NCI-H2107 treated with DMSO at 0.1 percent for 48 hours (cell line): ENCODE data around the gene ENOX1.

Source experiments
- DNase-seq: peaks from one replicate; lab custom pipeline; 2025; ENCODE audit not compliant: unreplicated experiment; lab: John Stamatoyannopoulos, UW

Gene ENOX1

DNA sequence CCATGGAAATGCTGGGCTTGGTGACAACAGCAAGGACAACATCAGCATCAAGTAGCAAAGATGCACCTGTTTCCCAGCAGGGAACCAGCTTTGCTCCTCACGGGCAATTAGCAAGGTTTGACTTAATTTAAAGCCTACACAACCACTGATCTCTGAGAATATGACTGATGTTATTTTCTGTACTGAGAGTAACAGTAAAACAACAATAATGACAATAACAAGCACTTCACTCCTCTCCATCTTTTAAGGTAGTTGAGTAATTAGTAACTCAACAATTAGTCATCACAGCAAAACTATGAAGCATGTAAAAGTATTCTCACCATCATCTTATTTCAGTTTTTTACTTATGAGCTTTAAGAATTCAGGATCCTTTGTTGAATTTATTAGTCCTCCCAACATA lies 37.3 kb downstream of the ENOX1 start:
- no peak for DNase-seq

DNA sequence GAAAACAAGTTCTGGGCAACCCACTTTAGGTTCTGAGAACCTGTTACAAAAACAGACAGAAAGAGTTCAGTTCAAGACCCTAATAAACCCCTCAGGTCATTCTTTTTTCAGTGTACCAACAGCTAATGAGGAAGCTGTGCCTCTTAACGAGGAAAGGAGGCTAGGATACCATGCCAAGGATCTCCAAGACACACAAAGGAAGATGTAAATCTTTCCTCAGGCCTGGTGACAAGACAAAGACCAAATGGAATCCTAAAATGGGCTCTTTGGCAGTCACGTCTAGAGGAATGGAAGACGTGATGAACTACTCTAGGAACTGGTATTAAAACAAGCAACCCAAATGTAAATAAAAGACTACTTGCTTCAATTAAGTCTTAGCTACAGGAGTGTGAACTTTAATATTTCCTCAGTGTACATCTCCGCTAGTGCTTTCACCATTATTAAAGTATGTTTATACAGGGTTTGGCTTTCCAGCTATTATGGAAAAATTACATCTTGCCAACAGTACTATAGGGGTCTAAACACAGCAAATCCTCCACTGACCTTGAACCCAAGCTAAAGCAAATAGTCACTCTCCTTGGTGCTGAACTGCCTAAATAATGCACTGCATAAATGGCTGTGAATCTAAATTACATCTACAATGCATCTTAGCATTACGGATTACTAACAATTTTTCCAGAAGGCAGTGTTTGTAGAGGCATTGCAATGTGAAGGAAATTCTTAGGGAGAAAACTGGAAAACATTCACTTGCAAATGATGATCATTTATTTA lies 42.3 kb downstream of the ENOX1 start:
- no peak for DNase-seq

DNA sequence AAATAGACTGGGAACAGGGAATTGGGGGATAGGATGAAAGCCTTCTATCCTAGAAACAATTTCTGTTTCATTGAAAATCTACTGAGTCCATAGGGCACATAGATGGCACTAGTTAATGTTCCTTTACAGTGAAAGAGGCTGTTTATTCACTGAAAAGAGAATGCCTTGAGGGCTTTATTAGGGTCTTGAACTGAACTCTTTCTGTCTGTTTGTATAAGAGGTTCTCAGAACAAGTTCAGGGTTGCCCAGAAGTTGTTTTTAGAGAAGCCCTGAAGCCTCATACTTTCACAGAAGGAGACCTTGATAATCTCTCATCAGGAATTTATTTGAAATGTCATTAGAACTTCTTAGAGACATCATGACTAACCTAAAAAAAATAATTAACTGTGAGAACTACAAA lies 43.9 kb downstream of the ENOX1 start:
- DNase-seq: no peak

DNA sequence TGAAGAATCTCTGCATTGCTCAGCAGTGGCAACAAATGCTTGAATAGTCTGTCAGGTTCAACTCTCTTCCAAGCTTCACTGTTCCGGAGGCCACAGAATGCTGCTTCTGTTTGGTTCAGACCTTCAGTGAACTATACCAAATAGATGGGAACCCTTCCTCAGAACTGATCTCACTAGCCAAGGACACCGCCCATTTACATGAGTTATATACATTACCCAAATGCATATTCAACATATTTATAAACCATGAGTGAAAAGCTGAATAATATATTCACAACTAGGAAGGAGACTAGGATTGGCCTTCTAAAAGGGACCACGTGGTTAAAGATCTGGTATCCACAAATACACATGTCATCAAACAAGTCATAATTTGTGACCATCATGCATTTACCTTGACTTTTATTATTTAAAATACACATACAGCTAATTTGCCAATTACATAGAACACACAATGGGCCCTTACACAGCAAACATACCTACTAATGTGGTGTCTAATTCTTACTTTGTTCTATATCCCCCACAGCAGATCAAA lies 49.3 kb downstream of the ENOX1 start:
- DNase-seq: no peak

DNA sequence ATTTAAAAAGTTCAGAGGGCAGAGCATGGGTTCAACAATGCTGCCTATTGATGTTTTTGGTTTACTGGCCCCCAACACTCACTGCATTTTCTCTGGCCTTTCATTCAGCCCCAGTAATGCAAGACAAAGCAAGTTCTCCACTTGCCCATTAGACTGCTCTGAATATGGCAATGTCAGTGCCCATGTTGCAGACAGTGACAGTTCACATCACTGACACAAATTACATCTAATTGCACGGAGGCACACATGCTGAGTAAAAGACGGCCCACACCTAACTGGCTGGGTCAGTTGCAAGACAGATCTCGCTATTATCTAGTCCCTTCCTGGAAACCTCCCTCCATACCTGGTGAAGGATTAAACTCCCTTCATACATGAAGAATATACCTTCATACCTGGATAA lies 54.0 kb downstream of the ENOX1 start:
- DNase-seq: no peak

DNA sequence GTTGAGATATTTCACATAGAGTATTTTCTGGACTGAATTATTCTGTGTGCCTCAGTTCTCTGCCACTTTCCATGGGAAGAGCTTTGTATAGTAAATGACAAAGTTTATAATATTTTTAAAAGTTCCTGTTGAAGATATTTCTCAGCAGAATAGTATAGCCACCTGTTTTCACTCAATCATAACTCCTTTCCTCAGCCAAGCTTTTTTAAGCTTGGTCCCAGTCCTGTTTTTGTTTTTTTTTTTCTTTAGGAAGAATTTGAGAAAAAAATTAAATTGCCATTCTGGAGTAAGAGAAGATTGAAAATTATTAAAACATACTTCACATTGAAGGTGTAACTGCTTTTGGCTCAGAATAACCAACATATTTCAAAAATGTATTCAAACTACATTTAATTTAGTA lies 55.5 kb downstream of the ENOX1 start:
- DNase-seq: no peak

GRCh38 chr13:43730642-43731041 lies 56.1 kb downstream of the ENOX1 start:
- no peak for DNase-seq

DNA sequence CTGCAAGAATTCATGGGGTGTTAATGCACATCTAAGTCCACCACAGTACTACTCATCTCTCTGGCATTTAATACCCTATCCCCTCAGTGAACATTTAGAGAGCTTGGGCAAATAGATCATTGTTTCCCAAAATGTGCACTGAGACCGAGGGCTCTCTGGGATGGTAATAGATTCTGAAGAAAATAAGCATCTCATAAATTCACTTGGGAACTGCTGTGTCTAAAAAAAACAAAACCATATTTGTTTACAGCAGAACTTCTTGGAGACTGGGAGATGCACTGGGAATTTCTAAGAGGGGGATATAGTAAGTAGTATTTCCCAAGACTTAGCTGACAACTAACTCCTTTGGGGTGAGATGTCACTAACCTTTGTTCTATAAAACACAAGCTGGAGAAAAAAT lies 58.4 kb downstream of the ENOX1 start:
- no peak for DNase-seq

DNA sequence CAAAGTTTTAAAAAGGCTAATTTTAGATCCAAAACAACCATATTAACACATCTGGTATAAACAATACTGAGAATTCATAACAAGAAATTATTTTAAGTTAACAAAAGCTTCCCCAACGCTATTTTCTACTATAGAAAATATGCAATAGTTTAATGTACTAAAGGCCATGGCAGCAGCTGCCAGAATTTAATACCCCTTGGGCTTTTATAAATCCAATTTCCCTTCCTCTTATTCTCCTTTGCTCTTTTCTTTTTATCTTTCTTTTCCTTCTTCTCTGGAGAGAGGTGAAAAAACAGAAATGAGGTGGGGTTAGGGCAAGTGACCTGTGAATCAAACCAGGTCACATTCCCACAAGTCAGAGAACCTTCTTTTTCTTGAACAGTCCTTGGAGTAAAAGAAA lies 58.9 kb downstream of the ENOX1 start:
- no peak for DNase-seq

- no peak for DNase-seq
Observed at GRCh38 chr13:43725460-43725859, 61.3 kb downstream of the ENOX1 start.

GRCh38 chr13:43720780-43721397 lies 65.9 kb downstream of the ENOX1 start:
- DNase-seq: no peak

GRCh38 chr13:43698758-43699157 lies 88.0 kb downstream of the ENOX1 start:
- no peak for DNase-seq

- no peak for DNase-seq
Observed at GRCh38 chr13:43698009-43698408, 88.8 kb downstream of the ENOX1 start.

GRCh38 chr13:43697323-43697722 lies 89.4 kb downstream of the ENOX1 start:
- DNase-seq: no peak

DNA sequence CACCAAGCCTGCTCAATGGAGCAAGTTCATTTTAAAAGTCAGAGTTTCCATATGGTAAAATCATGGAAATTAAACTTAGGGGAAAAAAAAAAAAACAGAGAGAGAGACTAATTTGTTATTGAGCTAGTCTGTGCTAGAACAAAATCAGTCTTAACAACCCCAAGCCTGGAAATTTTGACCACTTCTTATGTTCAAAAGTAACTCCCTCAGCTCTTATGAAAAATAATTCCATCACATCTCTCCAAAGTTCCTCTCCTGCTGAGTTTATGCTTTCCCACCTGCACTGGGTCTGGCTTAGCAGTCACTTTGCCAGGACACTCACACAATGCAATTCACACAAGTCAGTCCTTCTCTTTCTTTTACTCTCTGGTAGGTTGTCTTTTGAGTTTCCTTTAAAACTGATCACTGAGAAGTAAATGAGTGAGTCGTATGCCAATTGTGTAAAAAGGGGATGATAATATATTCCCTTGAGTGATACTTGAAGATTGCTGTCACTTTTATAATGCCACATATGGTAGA lies 92.6 kb downstream of the ENOX1 start:
- no peak for DNase-seq

GRCh38 chr13:43693639-43694038 lies 93.1 kb downstream of the ENOX1 start:
- DNase-seq: no peak

DNA sequence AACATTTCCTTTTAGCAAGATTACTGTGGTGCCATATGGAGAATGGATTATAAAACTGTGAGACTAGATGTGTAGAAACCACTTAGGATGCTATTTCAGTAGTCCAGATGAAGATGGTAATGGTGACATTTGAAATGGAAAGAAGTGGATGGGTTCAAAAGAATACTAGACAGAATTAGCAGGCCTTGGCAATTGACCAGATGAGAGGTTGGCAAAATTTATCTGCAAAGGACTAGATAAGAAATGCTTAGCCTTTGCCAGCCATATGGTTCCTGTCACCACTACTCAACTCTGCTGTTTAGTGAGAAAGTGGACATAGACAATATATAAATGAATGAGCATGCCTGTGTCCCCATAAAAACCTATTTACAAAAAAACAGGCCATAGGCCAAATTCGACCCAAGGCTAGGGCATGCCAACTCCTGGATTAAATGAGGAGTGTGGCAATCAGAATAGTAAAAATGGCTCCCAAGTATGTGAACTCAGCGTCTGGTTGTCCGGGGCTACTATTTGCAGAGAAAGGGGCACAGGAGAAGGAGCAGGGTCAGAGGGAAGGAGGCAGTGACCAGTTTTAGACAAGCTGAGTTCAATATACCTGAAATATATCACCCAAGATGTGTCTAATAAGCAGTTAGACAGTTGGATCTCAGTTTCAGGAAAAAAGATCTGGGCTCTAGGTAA lies 98.4 kb downstream of the ENOX1 start:
- no peak for DNase-seq

DNA sequence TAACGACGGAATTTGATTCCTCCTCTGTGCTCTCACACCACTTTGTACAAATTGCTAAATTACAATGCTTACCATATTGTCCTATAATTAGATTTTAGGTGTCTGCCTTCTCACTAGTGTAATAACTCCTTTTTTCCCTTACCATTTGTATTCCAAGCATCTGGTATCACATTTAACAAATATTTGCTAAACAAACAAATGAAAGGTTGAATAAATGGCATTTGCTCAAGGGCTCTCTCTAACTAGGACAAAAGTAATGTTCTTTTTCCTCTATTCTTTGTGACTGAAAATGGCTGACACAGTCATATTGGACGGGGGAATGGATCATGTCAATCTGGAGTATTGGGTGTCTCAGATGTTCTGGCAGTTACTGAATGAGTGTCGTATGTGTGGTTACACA lies 99.7 kb downstream of the ENOX1 start:
- peak; percentile 1 for DNase-seq

DNA sequence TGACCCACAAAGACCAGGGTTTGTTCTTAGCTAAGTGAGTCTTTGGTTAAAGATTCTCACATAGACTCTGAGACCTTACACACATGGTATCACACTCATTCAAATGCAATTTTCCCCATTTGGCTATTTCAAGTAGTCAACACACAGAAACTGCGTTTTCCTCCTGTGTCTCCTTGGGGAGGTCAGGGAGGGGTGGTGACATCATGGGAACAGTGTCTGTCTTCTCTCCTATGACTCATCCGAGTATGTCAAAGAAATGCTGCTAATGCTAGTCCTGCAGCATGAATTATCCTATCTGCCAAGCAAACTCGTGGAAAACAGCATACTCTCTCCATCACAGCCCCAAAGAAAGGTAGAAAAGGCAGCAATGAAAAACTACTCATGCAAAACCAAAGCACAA lies 100.2 kb downstream of the ENOX1 start:
- no peak for DNase-seq

DNA sequence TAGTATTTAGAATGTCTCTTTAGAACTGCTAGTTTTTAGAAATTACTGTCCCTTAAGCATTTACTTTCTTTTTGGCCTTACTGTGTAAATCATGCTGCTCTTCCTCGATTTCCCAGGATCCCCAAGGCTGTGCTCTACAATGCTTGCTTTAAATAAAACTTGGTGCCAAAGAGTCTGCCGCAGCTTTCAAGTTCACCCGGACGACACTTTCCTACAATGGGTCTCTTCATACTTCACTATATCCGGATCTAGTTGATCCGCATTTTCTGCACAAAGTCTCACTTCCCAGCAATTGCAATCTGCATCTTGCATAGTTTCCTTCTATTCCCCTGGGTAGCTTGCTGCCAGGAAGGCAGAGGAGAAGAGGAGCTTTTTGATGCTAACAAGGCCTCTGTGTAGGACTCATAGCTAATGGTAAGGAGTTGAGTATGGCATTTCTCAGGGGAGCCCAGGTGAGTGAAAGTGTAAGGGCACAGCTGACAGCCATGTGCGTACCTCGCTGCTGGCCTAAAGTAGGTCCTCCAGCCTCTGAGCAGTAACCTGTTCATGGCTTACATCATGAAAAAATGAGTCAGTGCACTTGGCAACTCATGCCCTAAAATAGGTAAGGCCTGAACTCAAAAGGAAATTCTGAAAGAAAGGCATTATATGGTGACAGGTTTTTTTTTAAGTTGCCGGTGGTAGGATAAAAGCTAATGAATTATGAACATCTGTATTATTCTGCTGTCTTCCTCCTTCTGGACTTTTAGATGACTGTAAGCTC lies 101.6 kb downstream of the ENOX1 start:
- DNase-seq: no peak

DNA sequence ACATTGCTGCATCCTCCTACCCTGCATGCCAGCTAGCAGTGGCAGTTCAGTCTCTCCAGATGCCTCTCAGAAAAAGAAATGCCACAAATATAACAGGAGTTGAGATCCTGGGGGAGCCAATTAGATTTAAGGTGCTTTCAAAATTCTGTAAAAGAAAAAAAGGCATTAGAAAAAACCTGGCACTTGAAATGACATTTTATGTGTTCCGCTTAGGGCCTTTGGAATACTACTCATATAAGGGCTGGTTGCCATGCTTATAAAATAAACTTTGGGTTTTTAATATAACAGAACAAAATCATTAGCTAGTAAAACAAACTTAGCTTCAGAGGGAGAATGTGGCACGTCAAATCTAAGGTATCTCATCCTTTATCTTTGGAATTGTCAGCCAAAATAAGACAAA lies 104.1 kb downstream of the ENOX1 start:
- DNase-seq: no peak
